HG03135 (cell line): ENCODE data around the gene USP7.
"Not testable (repeated sequence)": the region's sequence is repeated elsewhere in the genome, so short reads cannot be mapped to it uniquely, and the experiment has no call there.

Experiments used
- ATAC-seq: cut with Tn5 transposase; IDR thresholded peaks from one replicate; pipeline ENCODE4 v1.9.1; 2021; ENCODE audit warnings: mild to moderate bottlenecking, moderate library complexity; ENCODE audit not compliant: unreplicated experiment

The USP7 gene

GRCh38 chr16:8963821-8964441 lies at the start of gene USP7:
USP7 (minus strand) TSS chr16:8963906; CDS start chr16:8963285, 621 bp downstream.
- ATAC-seq, result peak; percentile 75

GRCh38 chr16:9013508-9013864 lies 49.8 kb upstream of the USP7 start:
- ATAC-seq, result no peak

- no peak for ATAC-seq
These were observed 49.3 kb upstream of the USP7 start for GRCh38 chr16:9012848-9013507.

- ATAC-seq, result no peak
These were observed 48.6 kb upstream of the USP7 start for GRCh38 chr16:9012330-9012729.

- peak; percentile 78 for ATAC-seq
These were observed 45.0 kb upstream of the USP7 start for GRCh38 chr16:9008601-9009260.

GRCh38 chr16:9007177-9007794 lies 43.6 kb upstream of the USP7 start:
- no peak for ATAC-seq

- ATAC-seq, result no peak
These were observed 40.5 kb upstream of the USP7 start for GRCh38 chr16:9004183-9004582.

- ATAC-seq, result no peak
These were observed 40.1 kb upstream of the USP7 start for GRCh38 chr16:9003763-9004162.

GRCh38 chr16:9003322-9003721 lies 39.6 kb upstream of the USP7 start:
- no peak for ATAC-seq

- ATAC-seq, result no peak
These were observed 38.3 kb upstream of the USP7 start for GRCh38 chr16:9002042-9002441.

GRCh38 chr16:9000664-9001063 lies 37.0 kb upstream of the USP7 start:
- ATAC-seq, result no peak

- no peak for ATAC-seq
These were observed 36.1 kb upstream of the USP7 start for GRCh38 chr16:8999800-9000199.

GRCh38 chr16:8998108-8998507 lies 34.4 kb upstream of the USP7 start:
- ATAC-seq, result no peak

GRCh38 chr16:8996891-8997290 lies 33.2 kb upstream of the USP7 start:
- no peak for ATAC-seq

GRCh38 chr16:8990445-8990844 lies 26.7 kb upstream of the USP7 start:
- ATAC-seq, result no peak

- no peak for ATAC-seq
These were observed 25.6 kb upstream of the USP7 start for GRCh38 chr16:8989099-8989878.

GRCh38 chr16:8986818-8987191 lies 23.1 kb upstream of the USP7 start:
- no peak for ATAC-seq

GRCh38 chr16:8986111-8986510 lies 22.4 kb upstream of the USP7 start:
- no peak for ATAC-seq

GRCh38 chr16:8982816-8983215 lies 19.1 kb upstream of the USP7 start:
- ATAC-seq, result no peak

GRCh38 chr16:8981901-8982300 lies 18.2 kb upstream of the USP7 start:
- not testable (repeated sequence) for ATAC-seq

- ATAC-seq, result not testable (repeated sequence)
These were observed 12.5 kb upstream of the USP7 start for GRCh38 chr16:8976189-8976588.
